Stimulated activated CD8-positive, alpha-beta memory T cell treated with anti-CD3 and anti-CD28 coated beads, Interleukin-4, amount 100 ng/mL, for 1 hour (primary cell): Measurements from ENCODE around the gene ALG6.
A peak's percentile ranks its signal among the peaks of the same experiment; 100 is the strongest.

Experiments used
- DNase-seq, 2 donors: peaks; one replicate each; pipeline ENCODE4 v3.0.0-alpha.2; 2020; ENCODE audit warnings: low read depth in 2 of 2, low spot score in 1 of 2

ALG6 gene

GRCh38 chr1:63367215-63368103 lies at the start of gene ALG6:
TSS of gene ALG6 (plus strand) at chr1:63367627. CDS start at chr1:63370978, 3,351 bp downstream.
- DNase-seq, result peak; percentile 72 to 81

- no peak for DNase-seq
These were observed 49.6 kb upstream of the ALG6 start for GRCh38 chr1:63317817-63318152.

GRCh38 chr1:63318201-63318979 lies 49.0 kb upstream of the ALG6 start:
- no peak for DNase-seq

- no peak for DNase-seq
These were observed 48.1 kb upstream of the ALG6 start for GRCh38 chr1:63319046-63320021.

- no peak for DNase-seq
These were observed 47.3 kb upstream of the ALG6 start for GRCh38 chr1:63320022-63320721.

GRCh38 chr1:63321066-63321784 lies 46.2 kb upstream of the ALG6 start:
- DNase-seq, result no peak

GRCh38 chr1:63321785-63322113 lies 45.7 kb upstream of the ALG6 start:
- no peak for DNase-seq

- no peak for DNase-seq
These were observed 45.1 kb upstream of the ALG6 start, which contains the start of gene FOXD3 for GRCh38 chr1:63322114-63322943. TSS of gene FOXD3 (plus strand) at chr1:63322567. CDS start at chr1:63323059, 492 bp downstream.

- DNase-seq, result no peak
These were observed 44.2 kb upstream of the ALG6 start for GRCh38 chr1:63322944-63323864.

- DNase-seq, result no peak
These were observed 43.3 kb upstream of the ALG6 start for GRCh38 chr1:63323865-63324778.

- DNase-seq, result no peak
These were observed 42.7 kb upstream of the ALG6 start for GRCh38 chr1:63324779-63325119.

- no peak for DNase-seq
These were observed 42.0 kb upstream of the ALG6 start for GRCh38 chr1:63325279-63325985.

GRCh38 chr1:63326106-63326472 lies 41.3 kb upstream of the ALG6 start:
- DNase-seq, result no peak

GRCh38 chr1:63326473-63327380 lies 40.7 kb upstream of the ALG6 start:
- no peak for DNase-seq

GRCh38 chr1:63327417-63328054 lies 39.9 kb upstream of the ALG6 start:
- DNase-seq, result no peak
